Stomach smooth muscle (tissue), 2 donors: ENCODE results near the gene PLCB2.

ENCODE experiments used
- H3K27ac ChIP-seq: one replicate; pipeline ENCODE4 v1.7.0; 2013; ENCODE audit warnings: mild to moderate bottlenecking, low read length, inconsistent platforms
- H3K27me3 ChIP-seq, 2 donors: one replicate each; pipeline ENCODE4 v1.7.0; 2013; ENCODE audit warnings: low read length in 2 of 2; ENCODE audit not compliant: insufficient read depth in 2 of 2, control insufficient read depth in 1 of 2
- H3K36me3 ChIP-seq, 2 donors: one replicate each; pipeline ENCODE4 v1.7.0; 2013; ENCODE audit warnings: low read length in 2 of 2; ENCODE audit not compliant: control insufficient read depth in 2 of 2, insufficient read depth in 2 of 2
- H3K4me1 ChIP-seq: one replicate; pipeline ENCODE4 v1.7.0; 2013; ENCODE audit warnings: low read length; ENCODE audit not compliant: control insufficient read depth, insufficient read depth
- H3K4me3 ChIP-seq, 2 donors: one replicate each; pipeline ENCODE4 v1.7.0; 2013; ENCODE audit warnings: low read length in 2 of 2
- H3K9ac ChIP-seq, 2 donors: one replicate each; pipeline ENCODE4 v1.7.0; 2013; ENCODE audit warnings: low read length in 2 of 2, mild to moderate bottlenecking in 1 of 2
- H3K9me3 ChIP-seq, 2 donors: one replicate each; pipeline ENCODE4 v1.7.0; 2013; ENCODE audit warnings: low read length in 2 of 2; ENCODE audit not compliant: control insufficient read depth in 2 of 2
- donor health status: healthy.
- donor health status: Pancreatic carcinoma.

PLCB2 gene

GRCh38 chr15:40332113-40332781 is 24.5 kb upstream of the PLCB2 start:
- no peaks in the 10 kb centered on the region for H3K27me3 ChIP-seq
- H3K4me3 ChIP-seq: no peak overlapping the region
- peaks cover 11 to 12% of the 10 kb centered on the region in 2 donors for H3K36me3 ChIP-seq
- no peaks in the 10 kb centered on the region for H3K9me3 ChIP-seq
- H3K4me1 ChIP-seq: peaks cover 95% of the 10 kb centered on the region
- H3K27ac ChIP-seq: peak overlapping the region; percentile 99
- H3K9ac ChIP-seq: peak overlapping the region in 1 of 2 donors; percentile 10

- Histone ChIP-seq H3K4me3 (no peak overlapping the region), H3K4me1 (peaks cover 95% of the 10 kb centered on the region), H3K27ac (peak overlapping the region; percentile 99), H3K27me3 (no peaks in the 10 kb centered on the region), H3K36me3 (peaks cover 14 to 15% of the 10 kb centered on the region in 2 donors), H3K9ac (peak overlapping the region; percentile 10 to 21), H3K9me3 (no peaks in the 10 kb centered on the region)
Measured at GRCh38 chr15:40331637-40332036, 23.9 kb upstream of the PLCB2 start.

GRCh38 chr15:40331026-40331425 is 23.3 kb upstream of the PLCB2 start:
- H3K9ac ChIP-seq: peak overlapping the region; percentile 76 to 81
- peak overlapping the region; percentile 99 for H3K27ac ChIP-seq
- H3K4me1 ChIP-seq: peaks cover 92% of the 10 kb centered on the region
- peaks cover 12 to 14% of the 10 kb centered on the region in 2 donors for H3K36me3 ChIP-seq
- no peaks in the 10 kb centered on the region for H3K27me3 ChIP-seq
- peak overlapping the region in 1 of 2 donors; percentile 8 for H3K4me3 ChIP-seq
- no peaks in the 10 kb centered on the region for H3K9me3 ChIP-seq

- peak overlapping the region; percentile 76 to 96 for H3K9ac ChIP-seq
- peak overlapping the region; percentile 99 for H3K27ac ChIP-seq
- H3K4me1 ChIP-seq: peaks cover 92% of the 10 kb centered on the region
- H3K4me3 ChIP-seq: peak overlapping the region in 1 of 2 donors; percentile 8
- H3K36me3 ChIP-seq: peaks cover 8 to 11% of the 10 kb centered on the region in 2 donors
- no peaks in the 10 kb centered on the region for H3K9me3 ChIP-seq
- no peaks in the 10 kb centered on the region for H3K27me3 ChIP-seq
Measured at GRCh38 chr15:40330368-40330836, 22.7 kb upstream of the PLCB2 start.

- Histone ChIP-seq H3K9ac (peak overlapping the region; percentile 76 to 96), H3K9me3 (no peaks in the 10 kb centered on the region), H3K4me1 (peaks cover 88% of the 10 kb centered on the region), H3K27ac (peak overlapping the region; percentile 99), H3K36me3 (peaks cover 5 to 8% of the 10 kb centered on the region in 2 donors), H3K27me3 (no peaks in the 10 kb centered on the region), H3K4me3 (peak overlapping the region in 1 of 2 donors; percentile 8)
Measured at GRCh38 chr15:40329804-40330203, 22.1 kb upstream of the PLCB2 start.

- peak overlapping the region; percentile 84 to 86 for H3K4me3 ChIP-seq
- H3K27ac ChIP-seq: peak overlapping the region; percentile 99
- H3K9ac ChIP-seq: peak overlapping the region; percentile 76 to 96
Measured at GRCh38 chr15:40328751-40329150, 21.0 kb upstream of the PLCB2 start.

GRCh38 chr15:40328176-40328575 is 20.4 kb upstream of the PLCB2 start:
- H3K4me1 ChIP-seq: peaks cover 73% of the 10 kb centered on the region
- peak overlapping the region; percentile 84 to 86 for H3K4me3 ChIP-seq
- peak overlapping the region; percentile 99 for H3K27ac ChIP-seq
- peak overlapping the region; percentile 76 to 96 for H3K9ac ChIP-seq
- peaks cover 4 to 7% of the 10 kb centered on the region in 2 donors for H3K36me3 ChIP-seq
- no peaks in the 10 kb centered on the region for H3K27me3 ChIP-seq
- no peaks in the 10 kb centered on the region for H3K9me3 ChIP-seq

More at GRCh38 chr15:40328751-40329150, 21.0 kb upstream of the PLCB2 start:
- Histone ChIP-seq H3K27me3 (no peaks in the 10 kb centered on the region), H3K36me3 (peaks cover 4 to 7% of the 10 kb centered on the region in 2 donors), H3K9me3 (no peaks in the 10 kb centered on the region), H3K4me1 (peaks cover 78% of the 10 kb centered on the region)

GRCh38 chr15:40327457-40327856 is 19.7 kb upstream of the PLCB2 start:
- Histone ChIP-seq H3K4me1 (peaks cover 74% of the 10 kb centered on the region), H3K9me3 (no peaks in the 10 kb centered on the region), H3K27me3 (no peaks in the 10 kb centered on the region), H3K9ac (peak overlapping the region; percentile 76 to 96), H3K27ac (peak overlapping the region; percentile 99), H3K4me3 (peak overlapping the region; percentile 84 to 86), H3K36me3 (peaks cover 4 to 7% of the 10 kb centered on the region in 2 donors)

- peaks cover 66% of the 10 kb centered on the region for H3K4me1 ChIP-seq
- no peaks in the 10 kb centered on the region for H3K9me3 ChIP-seq
- H3K4me3 ChIP-seq: peak overlapping the region; percentile 84 to 86
- H3K36me3 ChIP-seq: peaks cover 4 to 5% of the 10 kb centered on the region in 2 donors
- peak overlapping the region; percentile 76 to 96 for H3K9ac ChIP-seq
- peak overlapping the region; percentile 99 for H3K27ac ChIP-seq
- H3K27me3 ChIP-seq: no peaks in the 10 kb centered on the region
Measured at GRCh38 chr15:40325700-40326099, 18.0 kb upstream of the PLCB2 start.

GRCh38 chr15:40325188-40325587 is 17.5 kb upstream of the PLCB2 start:
- Histone ChIP-seq H3K4me1 (peaks cover 63% of the 10 kb centered on the region), H3K9me3 (no peaks in the 10 kb centered on the region), H3K36me3 (peaks cover 4 to 5% of the 10 kb centered on the region in 2 donors), H3K27me3 (no peaks in the 10 kb centered on the region), H3K4me3 (peak overlapping the region; percentile 84 to 86), H3K27ac (peak overlapping the region; percentile 99), H3K9ac (peak overlapping the region; percentile 76 to 96)
